Measurements from ENCODE around the gene HAAO. TPM values are rescaled to one million over a fixed set of nuclear protein-coding genes. Genes with fewer than 3 reads are reported as not detected.

HAAO gene
- total and polyA plus RNA-seq, 2 of the 8 experiments (the other 6 are each of a cell fraction or from before 2014, with no cell fraction given): 2.5 to 7.0 TPM

GRCh38 chr2:42767899-42768705 is 24.3 kb downstream of the HAAO start (continued):
- TF ChIP-seq GTF2F1 (IDR thresholded peaks at IDR 0.05; ENCODE audit: borderline replicate concordance, low read depth, low read length) (no peak), CHD2 (IDR thresholded peaks at IDR 0.05; ENCODE audit: low read length) (no peak), ATF3 (IDR thresholded peaks at IDR 0.05; ENCODE audit: insufficient read depth, low read depth, low read length) (no peak), KDM4A (IDR thresholded peaks at IDR 0.05; ENCODE audit: low read depth, low read length, severe bottlenecking) (no peak)

Measured in H1 (cell line).